Breast epithelium (tissue), 4 donors: ENCODE data around the gene GREB1. TPM values are rescaled to one million over a fixed set of nuclear protein-coding genes. Genes with fewer than 3 reads are reported as not detected.

Experiments
- DNase-seq, 2 donors: peaks; one replicate each; pipeline ENCODE4 v3.0.0-alpha.2; 2019; ENCODE audit warnings: low spot score in 2 of 2
- H3K27ac ChIP-seq, 2 donors: fragments of 200-600 bp; sonication (generic) in 1 of 2; one replicate each; pipeline ENCODE4 v1.5.1; 2016 to 2019; ENCODE audit warnings: mild to moderate bottlenecking in 1 of 2
- H3K27me3 ChIP-seq, 2 donors: fragments of 200-600 bp; sonication (generic) in 1 of 2; one replicate each; pipeline versions ENCODE4 v1.5.1 to v1.6.0; 2017 to 2019; ENCODE audit warnings: control low read depth in 1 of 2, mild to moderate bottlenecking in 1 of 2
- H3K36me3 ChIP-seq: fragments of 200-600 bp; one replicate; pipeline ENCODE4 v1.5.1; 2019
- H3K4me1 ChIP-seq, 2 donors: fragments of 200-600 bp; sonication (generic); one replicate each; pipeline ENCODE4 v1.5.1; 2016 to 2019; ENCODE audit warnings: control low read depth in 1 of 2
- H3K4me3 ChIP-seq, 3 donors: fragments of 200-600 bp; sonication (generic); 1 replicate in 2 of 3; 2 replicates in 1 of 3; pipeline ENCODE4 v1.5.1; 2016 to 2019; ENCODE audit warnings: mild to moderate bottlenecking in 3 of 3, moderate library complexity in 2 of 3
- H3K9me3 ChIP-seq, 2 donors: fragments of 200-600 bp; sonication (generic) in 1 of 2; one replicate each; pipeline ENCODE4 v1.5.1; 2016 to 2019; ENCODE audit warnings: control low read depth in 1 of 2
- CTCF ChIP-seq, 3 donors: fragments of 450-650 bp; IDR thresholded peaks; one replicate each; pipeline ENCODE4 v1.5.1; 2016 to 2017; ENCODE audit warnings: antibody characterized with exemption in 3 of 3, mild to moderate bottlenecking in 3 of 3, moderate library complexity in 3 of 3
- POLR2A ChIP-seq: fragments of 450-650 bp; IDR thresholded peaks from one replicate; pipeline ENCODE4 v1.6.1; 2016; ENCODE audit warnings: antibody characterized with exemption, mild to moderate bottlenecking, moderate library complexity
- POLR2AphosphoS5 ChIP-seq, 3 donors: sonication (generic); formaldehyde crosslinking; IDR thresholded peaks; one replicate each; pipeline ENCODE4 v1.6.1; 2017; ENCODE audit warnings: antibody characterized with exemption in 3 of 3
- intact Hi-C: fragments of 100-400 bp; cut with DNase I; formaldehyde crosslinking; loops from one replicate; pipeline ENCODE4 v1.15.1; 2023; ENCODE audit warnings: low total_unique reads
- total RNA-seq, 3 donors: library from RNA; depleted of rRNA; stranded (reverse); fragments of >200 nt; gene quantifications; one replicate each; pipeline ENCODE4 v1.1.0, GENCODE V29; 2016

GREB1 gene
- total RNA-seq, 3 donors from 2014 or later, result 5.4 to 83.6 (median 42.9) TPM

DNA sequence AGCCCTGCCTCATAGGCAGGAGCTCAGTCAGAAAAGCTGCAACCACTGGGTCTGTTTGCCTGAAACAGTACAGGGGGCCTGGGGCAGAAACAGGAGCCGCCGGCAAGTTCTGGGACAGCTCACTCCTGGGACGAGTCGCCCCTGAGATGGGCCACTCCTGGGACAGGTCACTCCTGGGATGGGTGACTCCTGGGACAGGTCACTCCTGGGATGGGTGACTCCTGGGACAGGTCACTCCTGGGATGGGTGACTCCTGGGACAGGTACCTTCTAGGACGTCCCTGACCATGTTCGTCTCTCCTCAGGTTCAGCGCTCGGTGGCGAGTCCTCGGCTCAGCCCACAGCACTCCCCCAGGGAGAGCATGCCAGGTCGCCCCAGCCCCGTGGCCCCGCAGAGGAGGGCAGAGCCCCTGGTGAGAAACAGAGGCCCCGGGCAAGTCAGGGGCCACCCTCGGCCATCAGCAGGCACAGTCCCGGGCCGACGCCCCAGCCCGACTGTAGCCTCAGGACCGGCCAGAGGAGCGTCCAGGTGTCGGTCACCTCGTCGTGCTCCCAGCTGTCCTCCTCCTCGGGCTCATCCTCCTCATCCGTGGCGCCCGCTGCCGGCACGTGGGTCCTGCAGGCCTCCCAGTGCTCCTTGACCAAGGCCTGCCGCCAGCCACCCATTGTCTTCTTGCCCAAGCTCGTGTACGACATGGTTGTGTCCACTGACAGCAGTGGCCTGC lies 84.3 kb downstream of the GREB1 start:
- Histone ChIP-seq H3K36me3 (peaks cover 6% of the 10 kb centered on the region), H3K4me3 (no peak overlapping the region), H3K27ac (no peak overlapping the region), H3K9me3 (no peaks in the 10 kb centered on the region), H3K4me1 (no peaks in the 10 kb centered on the region), H3K27me3 (no peaks in the 10 kb centered on the region)
- DNase-seq, result no peak
- no peak for TF ChIP-seq POLR2A
- no peak for TF ChIP-seq POLR2AphosphoS5 (IDR thresholded peaks at IDR 0.05)
- TF ChIP-seq CTCF (IDR thresholded peaks at IDR 0.05), result no peak
- intact Hi-C loops, result loop anchor here (10.0 kb wide), 1 partner anchor 83 kb away; the partner anchor contains the start of gene GREB1

DNA sequence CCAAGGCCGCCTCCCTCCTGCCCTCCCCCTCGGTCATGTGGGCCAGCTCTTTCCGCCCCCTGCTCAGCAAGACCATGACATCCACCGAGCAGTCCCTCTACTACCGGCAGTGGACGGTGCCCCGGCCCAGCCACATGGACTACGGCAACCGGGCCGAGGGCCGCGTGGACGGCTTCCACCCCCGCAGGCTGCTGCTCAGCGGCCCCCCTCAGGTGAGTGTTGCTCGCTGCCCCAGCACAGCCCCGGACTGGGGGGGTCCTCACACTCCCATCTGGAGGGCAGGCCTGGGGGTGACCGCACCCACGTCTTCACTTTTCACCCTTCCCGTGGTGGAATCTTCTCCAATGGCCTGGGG lies 84.8 kb downstream of the GREB1 start:
- TF ChIP-seq POLR2A (no peak), POLR2AphosphoS5 (IDR thresholded peaks at IDR 0.05) (no peak), CTCF (IDR thresholded peaks at IDR 0.05) (no peak)
- H3K27ac ChIP-seq, result no peak overlapping the region
- no peak for DNase-seq
- H3K27me3 ChIP-seq, result no peaks in the 10 kb centered on the region
- intact Hi-C loops, result loop anchor here (10.0 kb wide), 1 partner anchor 84 kb away; the partner anchor contains the start of gene GREB1
- H3K9me3 ChIP-seq, result no peaks in the 10 kb centered on the region
- no peak overlapping the region for H3K4me3 ChIP-seq
- H3K36me3 ChIP-seq, result peaks cover 6% of the 10 kb centered on the region
- H3K4me1 ChIP-seq, result no peaks in the 10 kb centered on the region

GRCh38 chr2:11621410-11621809 lies 87.6 kb downstream of the GREB1 start:
- H3K36me3 ChIP-seq, result peaks cover 6% of the 10 kb centered on the region
- no peak overlapping the region for H3K27ac ChIP-seq
- no peak for DNase-seq
- no peaks in the 10 kb centered on the region for H3K4me1 ChIP-seq
- no peaks in the 10 kb centered on the region for H3K27me3 ChIP-seq
- H3K4me3 ChIP-seq, result no peak overlapping the region
- no peak for TF ChIP-seq CTCF (IDR thresholded peaks at IDR 0.05)
- no peak for TF ChIP-seq POLR2AphosphoS5 (IDR thresholded peaks at IDR 0.05)
- no peak for TF ChIP-seq POLR2A
- no peaks in the 10 kb centered on the region for H3K9me3 ChIP-seq
- intact Hi-C loops, result no loop called here

DNA sequence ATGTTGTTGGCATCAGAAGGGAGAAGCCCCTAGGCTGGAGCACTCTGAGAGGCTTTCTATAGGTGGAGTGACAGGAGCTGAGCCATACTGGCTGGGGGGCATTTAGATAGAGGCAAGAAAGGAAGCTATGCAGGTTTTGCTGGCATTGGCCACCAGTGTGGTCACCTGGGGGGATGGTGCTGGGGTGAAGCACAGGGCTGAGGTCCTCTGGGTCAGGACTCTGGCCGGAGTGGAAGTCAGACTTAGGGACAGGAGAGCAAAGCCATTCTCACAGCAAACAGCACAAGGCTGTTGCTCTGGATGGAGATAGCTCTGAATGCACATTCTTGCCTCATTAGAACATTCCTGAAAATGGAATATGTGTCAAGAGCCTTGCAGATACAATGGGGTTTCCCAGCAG lies 88.8 kb downstream of the GREB1 start:
- intact Hi-C loops, result no loop called here
- TF ChIP-seq POLR2A (no peak), POLR2AphosphoS5 (IDR thresholded peaks at IDR 0.05) (no peak), CTCF (IDR thresholded peaks at IDR 0.05) (no peak)
- H3K4me3 ChIP-seq, result no peak overlapping the region
- H3K9me3 ChIP-seq, result peaks cover 0 to 8% of the 10 kb centered on the region in 2 donors
- no peak overlapping the region for H3K27ac ChIP-seq
- no peak for DNase-seq
- H3K27me3 ChIP-seq, result no peaks in the 10 kb centered on the region
- H3K4me1 ChIP-seq, result no peaks in the 10 kb centered on the region
- H3K36me3 ChIP-seq, result peaks cover 12% of the 10 kb centered on the region

DNA sequence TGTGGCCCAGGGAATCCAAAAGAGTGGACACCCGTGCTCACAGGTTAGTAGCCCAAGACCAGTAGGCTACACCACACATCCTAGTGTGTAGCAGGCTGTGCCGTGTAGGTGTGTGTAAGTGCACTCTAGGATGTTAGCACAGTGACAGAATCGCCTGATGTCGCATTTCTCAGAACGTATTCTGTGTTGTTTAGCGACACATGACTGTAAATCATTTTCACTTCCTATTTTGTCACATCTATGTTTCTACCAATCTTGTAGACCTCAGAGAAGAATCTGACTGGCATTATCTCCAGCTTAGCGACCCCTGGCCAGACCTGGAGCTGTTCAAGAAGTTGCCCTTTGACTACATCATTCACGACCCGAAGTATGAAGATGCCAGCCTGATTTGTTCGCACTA lies 91.0 kb downstream of the GREB1 start:
- H3K27me3 ChIP-seq, result no peaks in the 10 kb centered on the region
- TF ChIP-seq POLR2A (no peak), POLR2AphosphoS5 (IDR thresholded peaks at IDR 0.05) (no peak), CTCF (IDR thresholded peaks at IDR 0.05) (no peak)
- peaks cover 0 to 8% of the 10 kb centered on the region in 2 donors for H3K9me3 ChIP-seq
- intact Hi-C loops, result no loop called here
- peaks cover 6% of the 10 kb centered on the region for H3K36me3 ChIP-seq
- no peaks in the 10 kb centered on the region for H3K4me1 ChIP-seq
- no peak for DNase-seq
- H3K4me3 ChIP-seq, result no peak overlapping the region
- no peak overlapping the region for H3K27ac ChIP-seq
